D341Med (cell line): ENCODE measurements around the gene C11orf71.

Experiments
- DNase-seq: peaks from one replicate; pipeline ENCODE4 v3.0.0; 2012; ENCODE audit warnings: low spot score

The C11orf71 gene

GRCh38 chr11:114399490-114400215, 658 bp downstream of the C11orf71 start:
- peak; percentile 68 for DNase-seq

DNA sequence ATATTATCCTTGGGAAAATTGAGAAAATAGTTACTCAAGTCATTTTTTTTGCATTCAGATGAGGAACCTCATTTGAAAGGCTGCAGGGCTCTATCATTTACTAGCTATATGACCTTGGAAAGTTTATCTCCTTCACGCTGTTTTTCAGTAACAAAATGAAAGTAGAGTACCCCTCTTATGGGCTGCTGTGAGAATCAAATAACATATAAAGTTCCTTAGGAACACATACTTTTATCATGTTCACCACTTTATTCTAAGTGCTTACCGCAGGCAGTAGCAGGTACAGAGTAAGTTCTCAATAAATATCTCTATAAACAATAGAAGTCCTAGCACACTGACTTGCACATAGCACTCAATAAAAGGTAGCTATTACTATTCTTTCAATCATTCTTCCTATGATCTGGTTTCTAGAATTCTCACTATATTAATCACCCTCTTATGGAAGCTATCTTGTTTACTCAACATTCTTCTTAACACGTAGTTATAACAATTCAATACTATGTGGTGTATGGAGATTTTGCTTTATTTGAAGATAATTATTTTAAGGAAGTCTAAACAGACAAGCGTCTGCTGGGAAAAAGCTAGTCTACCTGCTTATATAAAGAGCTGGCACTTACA, 1.9 kb downstream of the C11orf71 start:
- no peak for DNase-seq

GRCh38 chr11:114397349-114397982, 2.8 kb downstream of the C11orf71 start:
- no peak for DNase-seq

GRCh38 chr11:114396916-114397315, 3.4 kb downstream of the C11orf71 start:
- no peak for DNase-seq

GRCh38 chr11:114395736-114396135, 4.6 kb downstream of the C11orf71 start:
- DNase-seq = no peak

- no peak for DNase-seq
Observed at GRCh38 chr11:114392735-114393667, 7.3 kb downstream of the C11orf71 start.

DNA sequence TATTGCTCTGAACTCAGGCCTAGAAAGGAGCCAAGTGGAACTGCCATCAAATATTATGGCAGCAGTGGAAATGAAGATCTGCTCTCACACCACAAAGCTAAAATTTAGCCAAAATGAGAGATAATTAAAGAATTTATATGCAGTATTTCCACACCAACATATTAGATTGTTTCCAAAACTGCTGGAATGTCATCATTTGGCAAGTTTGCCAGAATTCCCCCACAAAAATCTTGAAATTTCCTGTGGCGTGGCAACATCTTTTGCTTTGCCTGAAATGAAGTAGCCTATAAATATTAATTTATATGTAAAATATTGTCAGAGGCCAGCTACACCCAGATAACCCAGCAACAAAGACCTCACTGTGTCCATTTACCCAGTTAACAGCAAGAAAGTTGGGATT, 13.8 kb downstream of the C11orf71 start:
- no peak for DNase-seq

DNA sequence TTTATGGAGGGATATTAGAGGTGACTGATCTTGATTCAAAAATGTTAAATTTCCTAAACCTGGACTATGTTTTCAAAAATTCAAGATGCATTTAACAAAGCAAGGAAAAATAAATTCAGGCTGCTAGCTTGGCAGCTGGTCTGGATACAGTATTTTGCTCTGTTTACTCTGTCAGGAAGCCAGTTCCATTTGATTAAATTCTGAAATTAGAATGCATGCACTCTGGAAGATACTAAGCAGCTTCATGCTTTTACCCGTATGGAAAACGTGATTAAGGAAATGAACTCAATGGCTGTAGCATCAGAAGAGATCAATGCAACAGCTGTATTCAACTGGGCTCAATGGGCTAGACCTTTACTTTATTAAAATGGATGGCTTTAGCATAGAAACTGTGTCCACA, 14.2 kb downstream of the C11orf71 start:
- DNase-seq = no peak

DNA sequence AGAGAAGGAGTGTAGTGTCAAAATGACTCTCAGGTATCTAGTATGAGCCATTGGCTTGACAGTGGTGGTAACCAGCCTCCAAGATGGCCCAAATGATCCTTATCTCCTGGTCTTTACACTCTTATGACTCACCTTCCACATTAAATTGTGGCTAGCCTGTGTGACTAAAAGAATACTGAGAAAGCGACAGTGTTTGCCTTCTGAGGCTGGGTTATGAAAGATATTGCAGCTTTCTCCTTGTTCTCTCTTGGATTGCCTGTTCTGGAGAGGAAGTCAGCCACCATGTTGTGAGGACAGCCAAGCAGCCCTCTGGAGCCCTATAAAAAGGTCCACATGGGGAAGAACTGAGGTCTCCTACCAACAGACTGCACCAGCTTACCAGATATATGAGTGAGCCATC, 15.8 kb downstream of the C11orf71 start:
- no peak for DNase-seq

DNA sequence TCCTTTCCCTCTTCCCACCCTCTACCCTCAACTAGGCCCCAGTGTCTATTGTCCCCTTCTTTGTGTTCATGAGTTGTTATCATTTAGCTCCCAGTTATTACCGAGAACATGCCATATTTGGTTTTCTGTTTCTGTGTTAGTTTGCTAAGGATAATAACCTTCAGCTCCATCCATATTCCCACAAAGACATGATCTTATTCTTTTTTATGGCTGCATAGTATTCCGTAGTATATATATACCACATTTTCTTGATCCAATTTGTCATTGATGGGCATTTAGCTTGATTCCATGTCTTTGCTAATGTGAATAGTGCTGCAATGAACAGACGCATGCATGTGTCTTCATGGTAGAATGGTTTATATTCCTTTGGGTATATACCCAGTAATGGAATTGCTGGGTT, 17.8 kb downstream of the C11orf71 start:
- DNase-seq = no peak

DNA sequence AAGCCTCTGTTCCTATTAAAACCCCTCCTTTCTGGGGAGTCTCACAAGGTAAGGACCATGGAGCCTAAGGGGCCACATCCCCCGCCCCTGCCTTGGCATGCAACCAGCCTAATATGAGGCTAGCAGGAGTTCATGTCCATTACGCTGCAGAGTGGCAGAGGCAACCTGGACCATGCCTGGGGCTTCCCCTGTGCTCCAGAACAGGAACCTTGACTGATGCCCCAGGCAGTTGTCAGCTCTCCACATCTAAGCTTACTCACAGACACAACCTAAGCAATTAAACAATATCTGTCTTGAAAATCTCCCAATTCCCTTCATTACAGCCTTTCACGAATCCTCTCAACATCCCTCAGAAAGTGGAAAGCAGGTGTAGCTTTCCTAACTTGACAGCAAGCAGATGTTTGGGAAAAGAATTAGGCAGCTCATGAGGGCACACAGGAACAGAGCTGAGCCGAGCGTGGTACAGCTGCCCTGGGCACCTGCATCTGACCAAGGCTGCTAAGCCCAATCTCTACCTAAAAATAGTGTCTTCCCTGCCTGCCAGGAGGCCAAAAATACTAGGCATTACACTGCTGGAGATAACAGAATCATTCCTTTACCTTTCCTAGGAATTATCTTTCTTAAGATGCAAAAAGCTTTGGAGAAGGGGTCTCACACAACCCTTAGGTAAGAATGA, 20.8 kb downstream of the C11orf71 start:
- DNase-seq = no peak

DNA sequence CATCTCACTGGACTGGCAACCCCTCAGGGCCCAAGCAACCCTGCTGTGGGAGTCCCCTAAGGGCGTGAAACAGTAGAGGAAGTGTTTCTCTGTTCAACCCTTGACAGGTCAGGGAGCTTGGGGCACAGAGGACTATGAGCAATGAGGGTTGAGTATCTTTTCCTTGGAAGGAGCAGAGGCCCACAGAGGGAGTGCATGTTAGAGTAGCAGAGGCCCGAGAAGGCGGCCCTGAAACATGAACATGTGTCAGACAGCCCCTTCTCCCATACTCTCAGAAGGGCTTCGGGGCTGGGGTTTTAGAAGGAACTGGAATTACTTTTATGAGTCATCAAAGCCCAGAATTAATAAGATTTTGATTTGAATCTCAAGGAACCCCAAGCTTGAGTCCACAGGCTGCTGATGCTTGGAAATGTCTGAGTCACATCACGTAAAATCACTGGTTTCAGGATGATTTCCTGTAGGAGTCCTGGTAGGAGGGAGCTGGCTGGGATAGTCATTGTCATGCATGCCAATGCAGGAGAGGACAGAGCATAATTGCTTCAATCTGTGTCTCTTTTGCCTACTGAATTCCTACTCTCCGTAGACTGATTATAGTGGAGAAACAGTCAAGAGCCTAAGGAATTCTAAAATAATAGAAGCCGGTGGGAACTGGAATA, 22.6 kb downstream of the C11orf71 start:
- DNase-seq = no peak

DNA sequence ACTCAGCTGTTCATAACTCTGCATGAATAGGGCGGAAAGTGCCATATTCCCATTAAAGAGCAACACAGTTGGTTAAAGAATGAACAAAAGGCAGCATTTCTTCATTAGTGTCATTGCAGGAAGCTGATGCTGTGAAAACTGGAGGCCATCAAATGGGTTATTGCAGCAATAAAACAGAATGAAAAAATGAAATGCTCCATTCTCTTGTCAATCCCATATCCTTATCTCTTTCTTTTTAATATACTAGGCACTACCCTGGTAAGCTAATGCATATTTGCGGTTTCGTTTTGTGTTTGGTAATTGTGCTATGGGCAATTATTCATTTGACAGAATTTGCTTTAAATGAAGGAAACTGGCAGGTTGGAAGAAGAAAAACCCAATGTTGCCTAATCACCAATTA, 25.3 kb downstream of the C11orf71 start:
- DNase-seq = no peak

GRCh38 chr11:114368918-114369680, 31.2 kb downstream of the C11orf71 start:
- DNase-seq = no peak

DNA sequence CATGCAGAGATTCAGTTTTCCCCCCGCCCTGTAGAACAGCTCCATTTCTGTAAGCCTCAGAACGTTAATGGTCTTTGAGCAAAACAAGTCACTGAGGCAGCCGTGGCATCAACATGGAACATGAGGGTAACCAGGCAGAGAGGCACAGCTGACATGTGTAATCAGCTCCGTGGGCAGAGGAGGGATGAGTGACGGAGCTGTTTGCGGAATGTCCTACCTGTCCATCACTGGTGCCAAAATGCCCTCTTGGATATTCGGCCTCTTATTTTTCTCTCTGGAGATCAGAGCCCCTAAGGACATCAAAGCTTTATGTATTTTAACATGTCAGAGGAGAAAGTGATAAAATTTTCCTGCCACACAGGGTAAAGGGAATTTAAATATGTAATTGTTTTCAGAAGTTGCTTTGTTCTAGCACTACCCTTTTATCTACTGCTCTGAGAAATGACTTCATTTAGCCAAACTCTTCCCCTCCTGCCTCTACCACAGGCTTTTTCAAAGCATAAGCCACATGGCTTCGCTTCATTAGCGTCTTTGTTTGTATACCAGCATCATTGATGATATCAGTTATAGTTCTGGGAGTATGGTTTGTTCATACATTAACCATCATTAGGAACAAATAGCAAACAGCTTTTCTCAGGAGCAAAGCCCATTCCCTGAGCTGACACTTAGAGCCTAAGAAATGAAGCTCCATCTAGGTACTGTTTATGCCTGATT, 32.9 kb downstream of the C11orf71 start:
- DNase-seq = no peak

GRCh38 chr11:114366331-114367243, 33.7 kb downstream of the C11orf71 start:
- DNase-seq = no peak

GRCh38 chr11:114362958-114363357, 37.4 kb downstream of the C11orf71 start:
- no peak for DNase-seq

DNA sequence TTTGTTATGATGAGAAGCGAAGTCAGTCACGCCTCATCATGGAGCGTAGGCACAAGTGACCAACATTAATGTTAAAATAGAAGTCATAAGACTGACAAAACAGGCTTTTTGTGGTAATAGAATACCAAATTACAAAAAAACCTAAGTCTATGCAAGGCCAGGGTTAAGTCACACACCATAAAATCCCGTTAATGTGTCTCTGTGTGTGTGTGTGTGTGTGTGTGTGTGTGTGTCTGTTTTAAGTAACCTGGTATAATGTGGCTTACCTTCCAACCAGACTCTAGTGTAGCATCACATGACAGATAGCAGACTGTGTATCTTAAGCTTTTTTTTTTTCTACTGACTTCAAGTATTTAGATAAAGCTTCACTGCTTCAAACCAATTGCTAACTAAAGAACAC, 38.0 kb downstream of the C11orf71 start:
- DNase-seq = no peak

- DNase-seq = no peak
Observed at GRCh38 chr11:114359342-114359741, 41.0 kb downstream of the C11orf71 start.
